ENCODE measurements around the gene LRP1B.

DNA sequence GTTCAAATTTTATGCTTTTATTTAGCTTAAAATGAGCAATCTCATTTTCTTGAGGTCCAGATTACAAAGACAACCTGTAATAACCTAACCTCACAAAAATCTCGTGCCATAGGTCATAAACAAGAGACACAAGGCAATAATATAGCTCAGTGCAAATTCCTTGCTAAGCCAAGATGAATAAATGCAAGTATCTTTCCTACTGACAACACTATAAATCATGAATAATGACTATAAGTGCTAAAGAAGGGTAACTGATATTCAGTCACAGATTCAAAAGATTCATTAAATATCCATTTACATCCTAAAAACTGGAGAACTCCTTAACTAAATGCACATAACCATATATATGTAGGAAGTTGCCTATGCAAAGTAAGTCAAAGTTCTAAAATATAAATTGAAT, 1641.6 kb downstream of the LRP1B start:
- TF ChIP-seq CTCF (IDR thresholded peaks at IDR 0.05) = no peak
- TF ChIP-seq, protein P1, sequence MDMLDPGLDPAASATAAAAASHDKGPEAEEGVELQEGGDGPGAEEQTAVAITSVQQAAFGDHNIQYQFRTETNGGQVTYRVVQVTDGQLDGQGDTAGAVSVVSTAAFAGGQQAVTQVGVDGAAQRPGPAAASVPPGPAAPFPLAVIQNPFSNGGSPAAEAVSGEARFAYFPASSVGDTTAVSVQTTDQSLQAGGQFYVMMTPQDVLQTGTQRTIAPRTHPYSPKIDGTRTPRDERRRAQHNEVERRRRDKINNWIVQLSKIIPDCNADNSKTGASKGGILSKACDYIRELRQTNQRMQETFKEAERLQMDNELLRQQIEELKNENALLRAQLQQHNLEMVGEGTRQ (CRISPR knock-in tag; IDR thresholded peaks at IDR 0.05) = no peak

Data from WTC11 (cell line).